Upper lobe of left lung (tissue), 4 donors: Measurements from ENCODE around the gene NOS1AP.

Experiments used
- CTCF ChIP-seq, 6 experiments: fragments of 450-650 bp in 4 of 6; fragments of 200-600 bp in 2 of 6; sonication (generic) in 2 of 6; IDR thresholded peaks; one replicate each; pipeline ENCODE4 v1.5.1; 2016 to 2019; ENCODE audit warnings: antibody characterized with exemption in 6 of 6
- EP300 ChIP-seq, 4 donors: sonication (generic); formaldehyde crosslinking; IDR thresholded peaks; one replicate each; pipeline ENCODE4 v1.5.1; 2017; ENCODE audit warnings: antibody characterized with exemption in 4 of 4, control low read depth in 2 of 4
- POLR2A ChIP-seq, 4 donors: fragments of 450-650 bp; IDR thresholded peaks; one replicate each; pipeline ENCODE4 v1.5.1; 2016 to 2017; ENCODE audit warnings: antibody characterized with exemption in 4 of 4, mild to moderate bottlenecking in 2 of 4

- TF ChIP-seq CTCF (IDR thresholded peaks at IDR 0.05) = no peak
- TF ChIP-seq POLR2A (IDR thresholded peaks at IDR 0.05) = no peak
- no peak for TF ChIP-seq EP300 (IDR thresholded peaks at IDR 0.05)
These were observed 326.9 kb downstream of the NOS1AP start for GRCh38 chr1:162396201-162396906.
